Measurements from ENCODE around the gene BAZ2B. TPM values are rescaled to one million over a fixed set of nuclear protein-coding genes. Genes with fewer than 3 reads are reported as not detected.

BAZ2B gene
- total and polyA plus RNA-seq, 3 donors from 2014 or later, result 23.5 to 132 (median 119) TPM

- WGBS, 2 donors, result 76 to 80% methylated on average over 1 of the region's 1 CpG
- Histone ChIP-seq H3K9me3 (no peaks in the 10 kb centered on the region), H3K27me3 (no peaks in the 10 kb centered on the region), H3K4me3 (no peak overlapping the region), H3K4me1 (no peaks in the 10 kb centered on the region), H3K27ac (no peak overlapping the region), H3K36me3 (ENCODE audit: low read depth, missing control alignments) (no peaks in the 10 kb centered on the region)
- TF ChIP-seq CTCF (IDR thresholded peaks at IDR 0.05) (no peak), POLR2A (IDR thresholded peaks at IDR 0.05) (no peak)
- intact Hi-C loops (cut with DNase I; ENCODE audit: low total_unique reads), result no loop called here
- DNase-seq, result no peak
These were observed 27.1 kb downstream of the BAZ2B start for GRCh38 chr2:159589286-159589685.

GRCh38 chr2:159586034-159586433, 30.3 kb downstream of the BAZ2B start:
- Histone ChIP-seq H3K27ac (no peak overlapping the region), H3K27me3 (no peaks in the 10 kb centered on the region), H3K4me3 (no peak overlapping the region), H3K4me1 (no peaks in the 10 kb centered on the region), H3K36me3 (ENCODE audit: low read depth, missing control alignments) (no peaks in the 10 kb centered on the region), H3K9me3 (no peaks in the 10 kb centered on the region)
- TF ChIP-seq CTCF (IDR thresholded peaks at IDR 0.05) (no peak), POLR2A (IDR thresholded peaks at IDR 0.05) (no peak)
- intact Hi-C loops (cut with DNase I; ENCODE audit: low total_unique reads), result no loop called here
- WGBS, 2 donors, result 80 to 88% methylated on average over 3 of the region's 3 CpGs
- no peak for DNase-seq

GRCh38 chr2:159585622-159586021, 30.7 kb downstream of the BAZ2B start:
- no peak overlapping the region for H3K27ac ChIP-seq
- intact Hi-C loops (cut with DNase I; ENCODE audit: low total_unique reads), result no loop called here
- H3K9me3 ChIP-seq, result no peaks in the 10 kb centered on the region
- no peaks in the 10 kb centered on the region for H3K4me1 ChIP-seq
- H3K36me3 ChIP-seq (ENCODE audit: low read depth, missing control alignments), result no peaks in the 10 kb centered on the region
- DNase-seq, result no peak
- no peaks in the 10 kb centered on the region for H3K27me3 ChIP-seq
- no peak for TF ChIP-seq CTCF (IDR thresholded peaks at IDR 0.05)
- TF ChIP-seq POLR2A (IDR thresholded peaks at IDR 0.05), result no peak
- H3K4me3 ChIP-seq, result no peak overlapping the region

GRCh38 chr2:159584796-159585195, 31.6 kb downstream of the BAZ2B start:
- H3K9me3 ChIP-seq, result no peaks in the 10 kb centered on the region
- H3K27ac ChIP-seq, result no peak overlapping the region
- no peak for TF ChIP-seq CTCF (IDR thresholded peaks at IDR 0.05)
- no peak for TF ChIP-seq POLR2A (IDR thresholded peaks at IDR 0.05)
- no peaks in the 10 kb centered on the region for H3K36me3 ChIP-seq (ENCODE audit: low read depth, missing control alignments)
- intact Hi-C loops (cut with DNase I; ENCODE audit: low total_unique reads), result no loop called here
- H3K4me1 ChIP-seq, result no peaks in the 10 kb centered on the region
- no peak overlapping the region for H3K4me3 ChIP-seq
- 87 to 90% methylated on average over 2 of the region's 2 CpGs for WGBS, 2 donors
- no peak for DNase-seq
- no peaks in the 10 kb centered on the region for H3K27me3 ChIP-seq

GRCh38 chr2:159573846-159574606, 42.3 kb downstream of the BAZ2B start:
- TF ChIP-seq CTCF (IDR thresholded peaks at IDR 0.05) (no peak), POLR2A (IDR thresholded peaks at IDR 0.05) (no peak)
- intact Hi-C loops (cut with DNase I; ENCODE audit: low total_unique reads), result no loop called here
- Histone ChIP-seq H3K4me1 (no peaks in the 10 kb centered on the region), H3K27me3 (no peaks in the 10 kb centered on the region), H3K4me3 (no peak overlapping the region), H3K27ac (no peak overlapping the region), H3K9me3 (no peaks in the 10 kb centered on the region), H3K36me3 (ENCODE audit: low read depth, missing control alignments) (no peaks in the 10 kb centered on the region)
- DNase-seq, result no peak
- 64 to 76% methylated on average over 3 of the region's 3 CpGs for WGBS, 2 donors

All from testis (tissue), 3 donors.